GM18909 (cell line): ENCODE data around the gene PRICKLE4.
"Not testable (repeated sequence)": the region's sequence is repeated elsewhere in the genome, so short reads cannot be mapped to it uniquely, and the experiment has no call there.

ENCODE experiments used
- ATAC-seq: cut with Tn5 transposase; IDR thresholded peaks from one replicate; pipeline ENCODE4 v1.9.1; 2021; ENCODE audit warnings: mild to moderate bottlenecking; ENCODE audit not compliant: unreplicated experiment, poor library complexity

The PRICKLE4 gene

GRCh38 chr6:41787219-41787917, 6.8 kb downstream of the PRICKLE4 start, which contains the start of gene TOMM6:
TSS of gene TOMM6 (plus strand) at chr6:41787694. CDS start at chr6:41787698, 4 bp downstream.
- ATAC-seq = peak; percentile 86

- no peak for ATAC-seq
These were observed 8.8 kb downstream of the PRICKLE4 start for GRCh38 chr6:41789390-41789724.

- no peak for ATAC-seq
These were observed 9.5 kb downstream of the PRICKLE4 start for GRCh38 chr6:41790045-41790444.

GRCh38 chr6:41791305-41791704, 10.7 kb downstream of the PRICKLE4 start:
- no peak for ATAC-seq

GRCh38 chr6:41791984-41792383, 11.4 kb downstream of the PRICKLE4 start:
- ATAC-seq = no peak

GRCh38 chr6:41796474-41796873, 15.9 kb downstream of the PRICKLE4 start:
- ATAC-seq = no peak

GRCh38 chr6:41798901-41799558, 18.4 kb downstream of the PRICKLE4 start:
- no peak for ATAC-seq

GRCh38 chr6:41799559-41799911, 19.0 kb downstream of the PRICKLE4 start:
- ATAC-seq = no peak

- ATAC-seq = no peak
These were observed 20.8 kb downstream of the PRICKLE4 start for GRCh38 chr6:41801380-41801779.

- no peak for ATAC-seq
These were observed 25.5 kb downstream of the PRICKLE4 start for GRCh38 chr6:41805830-41806774.

GRCh38 chr6:41811095-41811494, 30.5 kb downstream of the PRICKLE4 start:
- no peak for ATAC-seq

GRCh38 chr6:41811946-41812345, 31.4 kb downstream of the PRICKLE4 start:
- not testable (repeated sequence) for ATAC-seq

GRCh38 chr6:41813469-41813868, 32.9 kb downstream of the PRICKLE4 start:
- no peak for ATAC-seq

- no peak for ATAC-seq
These were observed 33.4 kb downstream of the PRICKLE4 start for GRCh38 chr6:41813956-41814355.

- no peak for ATAC-seq
These were observed 34.0 kb downstream of the PRICKLE4 start for GRCh38 chr6:41814629-41815028.

GRCh38 chr6:41815587-41815986, 35.0 kb downstream of the PRICKLE4 start:
- ATAC-seq = no peak

GRCh38 chr6:41818271-41819054, 37.9 kb downstream of the PRICKLE4 start:
- ATAC-seq = no peak

GRCh38 chr6:41821266-41821665, 40.7 kb downstream of the PRICKLE4 start:
- ATAC-seq = no peak

- ATAC-seq = no peak
These were observed 41.4 kb downstream of the PRICKLE4 start for GRCh38 chr6:41822021-41822420.

GRCh38 chr6:41823178-41823577, 42.6 kb downstream of the PRICKLE4 start:
- no peak for ATAC-seq
